Measurements from ENCODE around the gene PAN3. TPM values are rescaled to one million over a fixed set of nuclear protein-coding genes. Genes with fewer than 3 reads are reported as not detected.

PAN3 gene
- polyA plus RNA-seq, 1 donor = 20.8 TPM

DNA sequence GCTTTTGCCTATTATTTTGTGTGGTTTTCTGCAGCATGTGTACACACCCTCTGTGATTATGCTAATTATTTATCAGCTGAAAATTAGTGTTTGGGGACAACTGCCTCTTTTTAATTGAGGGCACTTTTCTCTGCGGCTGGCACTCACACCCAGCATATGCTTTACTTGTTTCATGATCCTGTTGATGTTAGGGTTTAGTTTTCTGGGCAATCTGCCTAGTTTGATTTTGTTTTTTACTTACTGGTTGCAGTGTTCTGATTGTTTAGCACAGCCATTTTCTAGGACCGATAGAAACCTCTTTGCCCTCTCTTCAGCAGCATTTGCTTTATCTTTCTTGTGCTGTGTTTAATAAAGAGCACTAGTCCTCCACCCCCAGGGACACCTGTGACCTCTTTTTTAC lies 161.6 kb downstream of the PAN3 start:
- no peak for DNase-seq (ENCODE audit: low read depth)

- DNase-seq (ENCODE audit: low read depth) = no peak
These were observed 163.5 kb downstream of the PAN3 start for GRCh38 chr13:28301839-28302238.

- no peak for DNase-seq (ENCODE audit: low read depth)
These were observed 168.0 kb downstream of the PAN3 start for GRCh38 chr13:28306325-28306724.

DNA sequence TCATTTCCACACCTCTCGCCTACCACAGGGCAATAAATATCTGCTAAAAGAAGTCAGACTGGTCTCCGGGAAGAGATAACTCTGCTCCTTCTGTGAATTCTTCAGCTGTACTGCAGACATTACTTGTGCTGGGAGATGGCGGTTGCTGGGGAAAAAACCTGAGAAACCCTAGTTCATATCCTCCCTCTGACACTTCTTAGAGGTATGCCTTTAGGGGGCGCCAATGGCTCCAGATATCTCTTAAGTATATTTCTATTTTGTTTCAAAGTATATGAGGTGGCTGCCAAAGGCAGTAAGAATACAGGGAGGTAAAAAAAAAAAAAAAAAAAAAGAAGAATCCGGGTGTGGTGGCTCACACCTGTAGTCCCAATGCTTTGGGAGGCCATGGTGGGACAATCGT lies 175.2 kb downstream of the PAN3 start:
- DNase-seq (ENCODE audit: low read depth) = no peak

GRCh38 chr13:28314879-28315278 lies 176.5 kb downstream of the PAN3 start:
- no peak for DNase-seq (ENCODE audit: low read depth)

DNA sequence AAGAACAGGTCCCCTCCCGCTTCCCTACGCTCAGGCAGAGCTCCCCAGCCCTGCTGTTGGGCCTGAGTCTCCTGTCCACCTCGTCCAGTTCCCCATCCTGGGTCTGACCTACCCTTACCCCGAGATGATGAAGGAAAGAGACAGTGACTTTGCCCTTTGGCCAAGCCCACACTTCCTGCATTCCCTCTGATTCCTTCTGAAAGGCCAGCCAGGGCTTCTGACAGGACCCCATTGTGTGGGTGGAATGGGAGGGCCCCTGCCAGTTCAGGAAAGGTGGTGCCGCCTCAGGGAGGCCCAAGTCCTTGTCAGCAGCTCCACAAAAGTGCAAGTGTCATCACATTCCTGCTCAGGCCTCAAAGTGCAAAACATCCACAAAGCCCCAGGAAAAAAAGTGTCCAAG lies 177.8 kb downstream of the PAN3 start:
- DNase-seq (ENCODE audit: low read depth) = no peak

- no peak for DNase-seq (ENCODE audit: low read depth)
These were observed 178.5 kb downstream of the PAN3 start for GRCh38 chr13:28316836-28317235.

DNA sequence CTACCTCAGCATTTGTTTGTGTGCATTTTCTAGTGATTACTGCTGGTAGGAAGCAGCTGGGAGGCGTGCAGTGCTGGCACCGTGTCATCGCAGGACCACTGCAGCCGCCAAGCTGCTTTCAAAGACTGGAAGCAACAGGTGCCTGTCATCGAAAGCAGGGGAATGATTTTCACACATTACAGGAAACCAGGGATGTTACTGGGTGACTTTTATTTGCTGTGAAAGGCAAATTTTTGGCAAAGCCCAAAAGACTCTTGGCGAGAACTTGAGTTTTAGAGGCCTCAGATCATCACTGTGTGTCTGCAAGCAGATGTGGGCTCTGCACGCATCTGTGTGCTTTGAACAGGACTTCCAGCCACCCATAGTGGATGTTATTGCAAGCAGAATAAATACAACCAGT lies 180.2 kb downstream of the PAN3 start:
- no peak for DNase-seq (ENCODE audit: low read depth)

DNA sequence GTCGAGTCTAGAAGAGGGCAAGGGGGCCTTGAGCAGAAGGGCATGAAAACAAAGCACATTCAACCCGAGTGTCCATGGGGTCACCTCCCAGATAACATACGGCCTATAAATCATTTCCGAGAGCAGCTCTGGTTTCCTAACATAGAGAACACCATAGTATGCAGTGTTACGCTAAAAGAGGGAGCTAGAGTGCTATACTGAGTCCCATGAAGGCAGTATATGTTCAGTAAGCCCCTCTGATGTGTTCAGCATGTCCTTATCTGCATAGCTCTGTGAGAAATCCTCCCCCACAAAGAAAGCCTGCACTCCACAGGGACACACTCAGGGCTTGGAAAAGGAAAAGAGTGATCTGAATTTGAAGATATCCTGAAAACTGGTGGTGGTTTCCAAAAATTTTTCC lies 181.2 kb downstream of the PAN3 start:
- no peak for DNase-seq (ENCODE audit: low read depth)

GRCh38 chr13:28320209-28320608 lies 181.9 kb downstream of the PAN3 start:
- no peak for DNase-seq (ENCODE audit: low read depth)

DNA sequence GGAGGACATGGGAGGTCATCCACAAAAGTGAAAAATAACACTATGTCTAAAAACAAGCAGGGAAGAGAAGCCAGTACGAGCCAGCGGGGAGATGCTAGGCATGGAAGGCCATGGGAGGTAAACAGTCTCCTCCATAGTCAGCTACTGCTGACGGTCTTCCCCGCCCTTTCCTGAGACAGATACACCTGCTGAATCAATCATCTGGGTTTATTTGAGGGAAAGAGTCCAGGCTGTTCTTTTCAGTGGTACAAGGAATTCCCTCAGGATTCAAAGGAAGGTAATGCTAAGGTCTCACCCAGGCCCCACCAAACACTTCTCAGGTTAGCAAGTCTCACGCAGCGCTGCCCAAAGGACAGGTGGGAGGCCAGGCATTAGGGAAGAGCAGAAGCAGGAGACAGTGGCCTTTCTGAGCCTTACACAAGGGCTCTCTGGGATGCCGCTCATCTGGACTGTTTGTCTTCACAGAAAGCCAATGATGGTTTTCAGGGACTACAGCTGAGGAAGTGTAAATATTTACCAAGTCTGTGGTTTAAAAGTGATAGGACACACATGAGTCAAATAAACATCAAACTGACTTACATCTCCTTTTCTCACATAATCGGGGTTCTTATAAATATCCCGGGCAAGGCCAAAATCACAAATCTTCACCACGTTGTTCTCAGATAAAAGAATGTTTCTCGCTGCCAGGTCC lies 182.7 kb downstream of the PAN3 start:
- DNase-seq (ENCODE audit: low read depth) = no peak

DNA sequence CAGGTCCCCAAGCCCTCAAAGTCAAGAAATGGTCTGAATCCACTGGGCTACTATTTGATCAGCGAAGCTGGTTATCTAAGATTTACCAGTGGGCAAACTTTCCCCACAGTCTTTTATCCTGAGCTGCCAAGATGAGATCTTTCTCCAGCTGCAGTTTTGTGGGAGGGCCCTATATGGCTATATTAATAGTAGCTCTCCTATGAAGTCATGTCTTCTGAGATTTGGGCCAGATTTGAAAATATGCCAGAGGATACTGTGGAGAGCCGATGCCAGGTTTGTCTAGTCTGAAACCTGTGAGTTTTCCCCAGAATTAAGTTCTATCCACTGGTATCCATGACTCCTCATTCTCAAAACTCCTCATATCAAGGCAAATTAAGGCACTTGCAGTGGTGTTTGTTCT lies 183.4 kb downstream of the PAN3 start:
- DNase-seq (ENCODE audit: low read depth) = no peak

DNA sequence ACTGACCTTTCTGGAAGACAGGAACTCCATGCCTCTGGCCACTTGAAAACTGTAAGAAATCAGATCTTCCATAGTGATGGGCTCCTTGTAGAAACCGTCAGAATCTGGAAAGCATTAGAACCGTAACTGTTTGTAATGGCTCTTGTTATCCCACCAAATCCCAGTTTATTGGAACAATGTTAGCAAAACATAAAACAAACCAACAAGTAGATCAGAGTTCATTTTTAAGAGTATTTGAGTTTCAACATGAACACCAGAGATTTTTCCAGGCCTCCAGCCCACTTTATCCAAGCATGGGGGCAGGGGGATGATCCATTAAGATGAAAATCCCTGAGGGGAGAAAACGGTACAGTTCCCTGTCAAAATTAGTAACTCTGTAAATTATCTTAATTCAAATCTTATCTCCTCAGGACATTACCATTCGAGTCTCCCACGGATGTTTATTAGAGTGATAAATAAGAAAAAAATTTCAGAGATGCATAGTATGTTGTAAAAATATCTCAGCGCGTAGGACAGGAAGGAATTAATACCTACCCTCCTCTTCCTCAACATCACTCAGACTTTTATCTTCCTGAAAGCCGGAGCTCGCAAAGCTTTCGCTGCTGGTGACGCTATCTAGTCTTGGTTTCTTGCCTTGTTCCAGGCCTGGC lies 184.0 kb downstream of the PAN3 start:
- no peak for DNase-seq (ENCODE audit: low read depth)

- DNase-seq (ENCODE audit: low read depth) = no peak
These were observed 185.9 kb downstream of the PAN3 start for GRCh38 chr13:28324181-28324789.

GRCh38 chr13:28325022-28325421 lies 186.7 kb downstream of the PAN3 start:
- DNase-seq (ENCODE audit: low read depth) = no peak

- no peak for DNase-seq (ENCODE audit: low read depth)
These were observed 187.7 kb downstream of the PAN3 start for GRCh38 chr13:28326056-28326455.

GRCh38 chr13:28327373-28328270 lies 189.3 kb downstream of the PAN3 start:
- no peak for DNase-seq (ENCODE audit: low read depth)

- DNase-seq (ENCODE audit: low read depth) = no peak
These were observed 189.9 kb downstream of the PAN3 start for GRCh38 chr13:28328271-28328607.

- no peak for DNase-seq (ENCODE audit: low read depth)
These were observed 191.2 kb downstream of the PAN3 start for GRCh38 chr13:28329395-28330158.

- DNase-seq (ENCODE audit: low read depth) = no peak
These were observed 195.0 kb downstream of the PAN3 start for GRCh38 chr13:28333204-28333881.

- no peak for DNase-seq (ENCODE audit: low read depth)
These were observed 197.9 kb downstream of the PAN3 start for GRCh38 chr13:28336193-28336657.

All from forelimb muscle (tissue), 1 donor.